Osteoblast (primary cell): ENCODE data around the gene APBA2. TPM values are rescaled to one million over a fixed set of nuclear protein-coding genes. Genes with fewer than 3 reads are reported as not detected.

Experiments
- DNase-seq: peaks from one replicate; pipeline ENCODE4 v3.0.0; 2011; ENCODE audit warnings: low spot score, mixed read lengths; ENCODE audit not compliant: insufficient read length; ENCODE audit errors: missing footprints
- H2AFZ ChIP-seq: 2 replicates; pipeline ENCODE4 v1.6.0; 2011; ENCODE audit warnings: mild to moderate bottlenecking, low read length
- H3K27ac ChIP-seq: 2 replicates; pipeline ENCODE4 v1.5.1; 2011; ENCODE audit warnings: mild to moderate bottlenecking, low read depth, low read length, moderate library complexity
- H3K27me3 ChIP-seq: 2 replicates; pipeline ENCODE4 v1.6.0; 2012; ENCODE audit warnings: mild to moderate bottlenecking, control low read depth, inconsistent platforms, low read length, moderate library complexity; ENCODE audit not compliant: insufficient read depth
- H3K36me3 ChIP-seq: 2 replicates; pipeline ENCODE4 v1.5.1; 2011; ENCODE audit warnings: mild to moderate bottlenecking, low read length, control low read depth, moderate library complexity; ENCODE audit not compliant: insufficient read depth
- H3K4me1 ChIP-seq: 2 replicates; pipeline ENCODE4 v1.5.1; 2011; ENCODE audit warnings: mild to moderate bottlenecking, low read length, control low read depth, moderate library complexity; ENCODE audit not compliant: insufficient read depth
- H3K4me2 ChIP-seq: 2 replicates; pipeline ENCODE4 v1.6.0; 2011; ENCODE audit warnings: mild to moderate bottlenecking, low read length; ENCODE audit not compliant: insufficient read depth
- H3K4me3 ChIP-seq: fragments of 200-600 bp; sonication (generic); 3 replicates; pipeline ENCODE4 v1.5.1; 2012; ENCODE audit warnings: mild to moderate bottlenecking, low read length, inconsistent platforms; ENCODE audit not compliant: insufficient read depth
- H3K79me2 ChIP-seq: 2 replicates; pipeline ENCODE4 v1.6.0; 2012; ENCODE audit warnings: mild to moderate bottlenecking, low read length, control low read depth, inconsistent platforms; ENCODE audit not compliant: insufficient read depth
- H3K9me3 ChIP-seq: 2 replicates; pipeline ENCODE4 v1.5.1; 2011; ENCODE audit warnings: low read depth, low read length, control low read depth
- H4K20me1 ChIP-seq: 2 replicates; pipeline ENCODE4 v1.6.0; 2012; ENCODE audit warnings: mild to moderate bottlenecking, low read length, control low read depth; ENCODE audit not compliant: insufficient read depth
- CTCF ChIP-seq: IDR thresholded peaks from 2 replicates; pipeline ENCODE4 v1.5.1; 2011; ENCODE audit warnings: mild to moderate bottlenecking, low read depth, low read length, moderate library complexity; ENCODE audit errors: extremely low read depth
- total RNA-seq: library from RNA; depleted of rRNA; stranded (reverse); fragments of >200 nt; gene quantifications from 2 replicates; pipeline ENCODE4 v1.2.3, GENCODE V29; 2012

Gene APBA2
- total RNA-seq, 1 donor, result 6.2 TPM

GRCh38 chr15:28895146-28895545, 9.4 kb downstream of the APBA2 start:
- no peak overlapping the region for H2AFZ ChIP-seq
- TF ChIP-seq CTCF, result no peak
- H3K4me2 ChIP-seq, result no peak overlapping the region
- H3K9me3 ChIP-seq, result no peaks in the 10 kb centered on the region
- no peak overlapping the region for H3K4me3 ChIP-seq
- no peak overlapping the region for H3K27ac ChIP-seq
- no peak for DNase-seq
- H4K20me1 ChIP-seq, result no peaks in the 10 kb centered on the region
- no peaks in the 10 kb centered on the region for H3K36me3 ChIP-seq
- no peaks in the 10 kb centered on the region for H3K27me3 ChIP-seq
- H3K4me1 ChIP-seq, result no peaks in the 10 kb centered on the region
- peaks cover 14% of the 10 kb centered on the region for H3K79me2 ChIP-seq

DNA sequence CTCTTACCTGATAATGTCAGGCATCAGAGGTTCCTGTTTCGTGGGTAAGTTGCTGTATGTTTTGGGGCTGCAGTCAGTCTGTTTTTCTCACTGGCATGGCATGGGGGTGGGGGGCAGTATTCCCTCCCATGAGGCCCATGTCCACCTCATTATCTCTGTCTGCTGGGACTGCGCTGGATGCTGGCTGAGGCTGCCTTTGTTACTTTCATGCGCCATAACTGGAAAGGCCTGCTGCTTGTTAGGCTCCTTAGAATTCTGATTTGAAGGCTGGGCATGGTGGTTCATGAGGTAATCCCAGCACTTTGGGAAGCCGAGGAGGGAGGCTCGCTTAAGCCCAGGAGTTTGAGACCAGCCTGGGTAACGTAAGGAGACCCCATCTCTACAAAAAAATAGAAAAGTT, 9.8 kb downstream of the APBA2 start:
- Histone ChIP-seq H3K79me2 (peaks cover 14% of the 10 kb centered on the region), H3K4me3 (no peak overlapping the region), H3K27ac (no peak overlapping the region), H3K4me1 (no peaks in the 10 kb centered on the region), H3K9me3 (no peaks in the 10 kb centered on the region), H2AFZ (no peak overlapping the region), H3K36me3 (no peaks in the 10 kb centered on the region), H3K27me3 (no peaks in the 10 kb centered on the region), H3K4me2 (no peak overlapping the region), H4K20me1 (no peaks in the 10 kb centered on the region)
- no peak for TF ChIP-seq CTCF
- no peak for DNase-seq

- H3K4me2 ChIP-seq, result no peak overlapping the region
Measured at GRCh38 chr15:28896951-28897350, 11.2 kb downstream of the APBA2 start.

More at GRCh38 chr15:28896951-28897350, 11.2 kb downstream of the APBA2 start:
- no peaks in the 10 kb centered on the region for H3K27me3 ChIP-seq
- peak; percentile 96 for DNase-seq
- peak overlapping the region; percentile 27 for H3K27ac ChIP-seq
- peaks cover 14% of the 10 kb centered on the region for H3K79me2 ChIP-seq
- H3K9me3 ChIP-seq, result no peaks in the 10 kb centered on the region
- no peak for TF ChIP-seq CTCF
- H2AFZ ChIP-seq, result peak overlapping the region; percentile 44
- no peaks in the 10 kb centered on the region for H3K36me3 ChIP-seq
- no peaks in the 10 kb centered on the region for H4K20me1 ChIP-seq
- H3K4me3 ChIP-seq, result no peak overlapping the region
- H3K4me1 ChIP-seq, result no peaks in the 10 kb centered on the region
